Stimulated activated CD4-positive, alpha-beta T cell treated with anti-CD3 and anti-CD28 coated beads, Interleukin-12 subunit alpha, Interleukin-12 subunit beta, amount 100 ng/mL, for 24 hours (primary cell): ENCODE results near the gene GPR17.

Experiments used
- DNase-seq, 2 experiments: peaks; one replicate each; pipeline ENCODE4 v3.0.0-alpha.2; 2020; ENCODE audit warnings: low read depth in 2 of 2

The GPR17 gene

DNA sequence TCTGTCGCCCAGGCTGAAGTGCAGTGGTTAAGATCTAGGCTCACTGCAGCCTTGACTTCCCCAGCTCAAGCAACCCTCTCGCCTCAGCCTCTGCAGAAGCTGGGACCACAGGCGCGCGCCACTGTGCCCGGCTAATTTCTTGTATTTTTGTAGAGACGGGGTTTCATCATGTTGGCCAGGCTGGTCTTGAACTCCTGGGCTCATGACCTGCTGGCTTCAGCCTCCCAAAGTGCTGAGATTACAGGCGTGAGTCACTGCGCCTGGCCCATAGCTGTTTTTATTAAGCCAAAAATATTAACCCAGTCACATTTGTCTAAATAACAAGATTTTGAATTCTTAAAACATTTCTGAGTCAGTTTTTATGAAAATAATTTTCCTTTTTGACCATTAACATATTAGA lies 49.0 kb downstream of the GPR17 start:
- no peak for DNase-seq

DNA sequence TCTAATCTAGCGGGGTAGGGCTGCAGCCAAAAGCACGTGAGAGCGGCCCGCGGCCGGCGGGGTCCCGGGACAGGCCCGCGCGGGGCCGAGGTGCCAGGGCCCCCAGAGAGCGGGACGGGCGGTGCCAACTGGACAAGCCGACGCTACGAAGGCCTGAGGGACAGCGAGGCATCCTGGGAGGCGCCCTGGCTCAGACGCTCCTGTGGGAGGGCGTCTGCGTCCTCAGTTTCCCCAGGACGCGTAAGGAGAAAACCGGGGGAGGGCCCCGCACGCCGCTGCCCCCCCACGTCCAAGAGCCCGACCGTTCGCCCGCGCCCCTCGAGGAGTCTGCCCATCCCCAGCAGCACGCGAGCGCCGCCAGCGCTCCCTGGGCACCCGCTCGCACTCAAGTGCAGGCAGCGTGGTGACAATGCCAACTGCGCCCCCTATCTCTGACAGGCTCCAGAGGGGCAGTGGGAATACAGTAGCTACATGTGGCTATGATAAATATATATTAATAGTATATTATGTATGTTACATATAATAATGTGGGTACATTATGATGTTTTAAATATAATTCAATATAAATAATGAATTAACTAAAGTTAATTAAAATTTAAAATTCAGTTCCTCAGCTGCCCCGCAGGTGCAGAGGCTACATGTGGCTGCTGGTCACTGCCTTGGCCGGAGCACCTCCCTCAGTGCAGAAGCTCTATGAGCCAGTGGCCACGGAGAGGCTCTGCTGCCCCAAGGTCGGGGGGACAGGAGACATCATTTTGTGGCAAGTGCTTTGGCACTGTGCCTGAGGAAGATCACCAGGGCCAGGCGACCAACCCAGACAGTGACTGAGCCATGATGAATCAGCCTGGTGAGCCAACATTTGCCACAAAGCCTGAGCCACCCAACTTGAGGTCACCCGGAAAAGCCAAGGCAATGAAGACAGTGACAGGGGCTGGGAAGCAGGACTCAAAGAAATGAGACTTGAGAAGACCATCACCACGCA lies 49.8 kb downstream of the GPR17 start:
- peak in 1 of 2 experiments; percentile 41 for DNase-seq

DNA sequence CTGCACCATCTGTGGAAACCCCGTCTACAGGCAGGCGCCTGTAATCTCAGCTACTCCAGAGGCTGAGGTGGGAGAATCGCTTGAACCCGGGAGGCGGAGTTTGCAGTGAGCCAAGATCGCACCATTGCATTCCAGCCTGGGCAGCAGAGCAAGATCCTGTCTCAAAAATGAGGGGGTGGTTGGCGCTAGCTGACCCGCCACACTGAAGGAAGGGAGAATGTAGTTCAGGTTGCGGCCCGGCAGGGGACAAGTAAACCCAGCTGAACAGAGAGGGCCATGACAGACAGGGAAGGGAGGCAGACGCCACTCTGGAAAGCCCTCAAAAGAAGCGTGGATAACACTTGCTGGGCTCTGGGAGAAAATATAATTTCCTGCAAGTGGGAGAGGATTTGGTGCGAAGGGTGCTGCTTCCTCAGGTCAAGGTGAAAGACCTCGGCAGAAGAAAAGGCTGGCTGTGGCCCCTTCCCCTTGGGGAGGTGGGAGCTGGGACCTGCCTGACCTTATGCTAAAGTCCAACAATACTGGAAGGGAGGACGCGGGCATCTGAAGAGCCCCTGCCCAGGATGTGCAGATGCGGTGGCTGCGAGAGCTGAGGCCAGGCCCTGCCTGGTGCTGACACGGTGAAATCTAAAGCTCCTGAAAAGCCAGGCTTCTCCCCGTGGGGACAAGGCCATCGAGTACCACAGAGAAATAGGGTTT lies 51.7 kb downstream of the GPR17 start:
- DNase-seq, result no peak

DNA sequence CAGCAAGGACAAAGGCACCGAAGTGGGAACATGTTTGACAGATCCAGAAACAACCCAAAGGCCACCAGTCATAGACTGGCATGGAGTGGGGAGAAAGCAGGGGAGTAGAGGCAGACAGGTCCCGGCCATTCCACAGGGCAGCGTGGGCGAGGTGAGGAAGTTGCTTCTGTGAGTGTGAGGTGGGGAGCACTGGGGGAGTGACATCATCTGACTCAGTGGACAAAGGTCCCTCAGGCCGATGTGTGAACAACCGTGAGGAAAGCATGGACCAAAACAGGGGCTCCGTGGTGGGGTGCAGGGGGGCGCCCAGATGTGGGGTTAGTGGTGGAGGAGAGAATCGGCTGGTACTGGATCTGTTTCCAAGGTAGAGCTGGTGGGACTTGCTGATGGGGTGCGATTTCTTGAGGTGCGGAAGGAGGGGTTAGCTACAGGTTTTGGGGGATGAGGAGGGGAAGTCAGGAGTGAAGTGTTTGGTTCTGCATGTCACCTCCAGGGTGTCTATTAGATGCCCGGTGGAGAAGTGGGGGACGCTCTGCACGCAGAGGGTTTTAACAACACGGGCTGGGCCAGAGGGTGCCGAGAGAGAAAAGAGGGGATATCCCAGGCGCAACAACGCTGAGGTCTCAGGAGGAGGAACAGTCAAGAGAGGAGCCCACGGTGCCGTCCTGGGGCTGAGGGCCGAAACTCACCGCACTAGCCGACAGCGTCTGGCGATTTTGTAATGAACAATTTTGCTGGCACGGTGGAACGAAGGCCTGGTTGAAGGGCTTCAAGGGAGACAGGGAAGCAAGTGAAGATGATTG lies 52.8 kb downstream of the GPR17 start:
- no peak for DNase-seq

DNA sequence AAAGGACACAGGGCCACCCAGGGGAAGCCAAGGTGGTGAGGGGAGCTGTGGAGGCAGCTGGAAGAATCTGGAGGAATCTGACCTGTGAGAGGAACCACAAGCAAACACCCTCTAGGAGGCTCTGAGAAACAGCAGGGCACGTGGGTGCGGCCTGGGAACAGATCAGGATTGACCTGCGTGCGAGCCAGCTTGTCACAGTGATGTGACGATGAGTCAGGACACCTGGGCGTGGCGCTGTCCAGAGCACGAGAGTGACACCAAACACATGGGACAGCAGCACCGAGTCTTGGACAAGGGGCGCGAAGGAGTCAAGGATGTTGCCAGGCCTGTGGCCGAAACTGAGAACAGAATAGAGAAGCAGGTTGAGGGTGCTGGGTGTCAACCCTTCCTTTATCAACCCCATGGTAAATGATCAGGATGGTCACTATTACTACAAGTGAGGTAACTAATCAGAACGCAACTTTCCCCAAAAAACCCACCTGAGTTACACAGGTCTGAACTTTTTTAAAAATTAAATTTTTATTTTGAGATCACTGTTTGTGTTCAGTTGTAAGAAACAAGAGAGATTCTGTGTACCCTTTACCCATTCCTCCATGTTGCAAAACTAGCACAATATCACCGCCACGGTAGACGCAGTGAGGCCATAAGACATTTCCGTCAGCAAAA lies 54.7 kb downstream of the GPR17 start:
- peak in 1 of 2 experiments; percentile 11 for DNase-seq

DNA sequence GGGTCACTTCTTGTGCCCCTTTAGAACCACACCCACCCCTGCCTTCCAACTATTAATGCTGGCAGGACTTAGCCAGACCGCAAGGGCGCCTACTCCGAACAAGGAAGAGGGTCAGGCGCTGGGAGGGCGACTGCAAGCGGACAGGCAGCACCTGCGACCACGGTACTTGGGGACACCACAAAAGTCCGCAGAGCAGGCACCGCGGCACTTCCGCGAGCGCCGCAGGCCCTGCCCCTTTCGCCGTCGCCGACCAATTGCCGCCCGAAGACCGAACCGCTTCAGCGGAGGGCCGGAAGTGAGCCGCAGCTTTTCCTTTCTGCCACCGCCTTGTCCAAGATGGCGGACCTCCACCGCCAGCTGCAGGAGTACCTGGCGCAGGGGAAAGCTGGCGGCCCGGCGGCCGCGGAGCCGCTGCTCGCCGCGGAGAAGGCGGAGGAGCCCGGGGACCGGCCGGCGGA lies 55.3 kb downstream of the GPR17 start, which contains the start of gene SFT2D3:
SFT2D3 (plus strand) TSS at position 305 of the 458 bp plus-strand sequence; CDS start at position 337, 32 bp downstream.
- DNase-seq, result peak; percentile 83 to 86

DNA sequence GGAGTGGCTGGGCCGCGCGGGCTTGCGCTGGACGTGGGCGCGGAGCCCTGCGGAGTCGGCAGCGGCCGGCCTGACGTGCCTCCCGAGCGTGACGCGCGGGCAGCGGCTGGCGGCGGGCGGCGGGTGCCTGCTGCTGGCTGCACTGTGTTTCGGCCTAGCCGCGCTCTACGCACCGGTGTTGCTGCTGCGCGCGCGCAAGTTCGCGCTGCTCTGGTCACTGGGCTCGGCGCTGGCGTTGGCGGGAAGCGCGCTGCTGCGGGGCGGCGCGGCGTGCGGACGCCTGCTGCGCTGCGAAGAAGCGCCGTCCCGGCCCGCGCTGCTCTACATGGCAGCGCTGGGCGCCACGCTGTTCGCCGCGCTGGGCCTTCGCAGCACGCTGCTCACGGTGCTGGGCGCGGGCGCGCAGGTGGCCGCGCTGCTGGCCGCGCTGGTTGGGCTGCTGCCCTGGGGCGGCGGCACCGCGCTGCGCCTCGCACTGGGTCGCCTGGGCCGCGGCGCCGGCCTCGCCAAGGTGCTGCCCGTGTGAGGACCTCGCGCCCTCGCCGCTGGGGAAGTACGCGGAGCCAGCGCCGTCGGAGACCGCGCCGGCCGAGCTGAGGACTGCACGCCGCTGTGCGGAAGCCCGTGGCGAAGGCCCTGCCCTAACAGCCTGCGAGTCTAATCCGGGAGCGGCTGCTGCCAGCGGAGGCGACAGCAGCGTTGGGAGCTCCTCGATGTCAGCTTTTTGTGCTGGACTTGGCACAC lies 55.9 kb downstream of the GPR17 start:
- peak; percentile 54 to 56 for DNase-seq
